Ammon's horn (tissue), 1 donor: ENCODE data around the gene DBH.
"Not testable (repeated sequence)": the region's sequence is repeated elsewhere in the genome, so short reads cannot be mapped to it uniquely, and the experiment has no call there.

Source experiments
- DNase-seq: peaks from one replicate; pipeline ENCODE4 v3.0.0-alpha.2; 2016; ENCODE audit warnings: low spot score

DBH gene

DNA sequence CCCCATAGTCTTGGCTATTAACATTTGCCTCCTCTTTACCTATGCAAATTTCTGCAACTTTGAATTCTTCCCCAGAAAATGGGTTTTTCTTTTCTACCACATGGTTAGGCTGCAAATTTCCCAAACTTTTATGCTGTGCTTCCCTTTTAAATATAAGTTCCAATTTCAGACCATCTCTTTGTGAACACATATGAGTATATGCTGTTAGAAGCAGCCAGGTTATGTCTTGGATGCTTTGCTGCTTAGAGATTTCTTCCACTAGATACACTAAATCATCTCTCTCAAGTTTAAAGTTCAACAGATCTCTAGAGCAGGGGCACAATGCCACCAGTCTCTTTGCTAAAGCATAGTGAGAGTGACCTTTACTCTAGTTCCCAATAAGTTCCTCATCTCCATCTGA lies 10.2 kb upstream of the DBH start:
- not testable (repeated sequence) for DNase-seq

DNA sequence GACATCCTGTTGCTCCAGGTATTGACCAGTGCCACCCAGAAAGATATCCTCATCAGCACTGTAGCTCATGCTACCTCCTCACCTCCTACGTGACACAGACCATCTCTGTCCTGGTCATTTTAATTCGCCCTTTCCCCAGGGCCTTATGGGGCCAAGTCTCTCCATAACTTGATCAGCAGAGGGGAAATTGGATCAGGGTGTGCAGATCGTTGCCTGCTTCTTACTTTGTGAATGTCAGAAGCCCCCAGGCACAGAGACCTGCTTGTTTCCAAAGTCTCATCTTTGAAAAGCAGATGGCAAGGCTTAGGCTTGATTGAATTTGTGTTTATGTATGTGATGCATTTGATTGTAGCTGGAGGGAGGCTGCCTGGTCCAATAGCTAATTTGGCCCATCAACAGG lies 8.8 kb upstream of the DBH start:
- DNase-seq: no peak

DNA sequence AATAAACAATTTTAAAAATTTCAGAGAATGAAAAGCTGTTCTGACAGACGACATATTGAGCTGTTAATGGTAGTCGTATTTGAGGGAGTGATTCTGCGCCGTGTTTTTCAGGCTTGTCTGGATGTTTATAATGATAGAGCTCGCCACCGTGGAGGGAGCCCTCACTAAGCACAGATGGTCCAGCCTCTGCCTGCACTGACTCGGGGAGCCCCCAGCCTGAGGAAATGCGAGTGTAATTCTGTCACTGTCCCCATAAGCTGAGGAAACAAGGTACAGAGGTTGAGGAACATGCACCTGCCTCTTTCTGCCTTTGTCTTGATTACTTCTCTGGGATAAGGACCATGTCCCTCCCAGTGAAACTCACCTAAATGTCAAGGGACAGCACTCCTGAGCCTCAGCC lies 7.4 kb upstream of the DBH start:
- DNase-seq: no peak

DNA sequence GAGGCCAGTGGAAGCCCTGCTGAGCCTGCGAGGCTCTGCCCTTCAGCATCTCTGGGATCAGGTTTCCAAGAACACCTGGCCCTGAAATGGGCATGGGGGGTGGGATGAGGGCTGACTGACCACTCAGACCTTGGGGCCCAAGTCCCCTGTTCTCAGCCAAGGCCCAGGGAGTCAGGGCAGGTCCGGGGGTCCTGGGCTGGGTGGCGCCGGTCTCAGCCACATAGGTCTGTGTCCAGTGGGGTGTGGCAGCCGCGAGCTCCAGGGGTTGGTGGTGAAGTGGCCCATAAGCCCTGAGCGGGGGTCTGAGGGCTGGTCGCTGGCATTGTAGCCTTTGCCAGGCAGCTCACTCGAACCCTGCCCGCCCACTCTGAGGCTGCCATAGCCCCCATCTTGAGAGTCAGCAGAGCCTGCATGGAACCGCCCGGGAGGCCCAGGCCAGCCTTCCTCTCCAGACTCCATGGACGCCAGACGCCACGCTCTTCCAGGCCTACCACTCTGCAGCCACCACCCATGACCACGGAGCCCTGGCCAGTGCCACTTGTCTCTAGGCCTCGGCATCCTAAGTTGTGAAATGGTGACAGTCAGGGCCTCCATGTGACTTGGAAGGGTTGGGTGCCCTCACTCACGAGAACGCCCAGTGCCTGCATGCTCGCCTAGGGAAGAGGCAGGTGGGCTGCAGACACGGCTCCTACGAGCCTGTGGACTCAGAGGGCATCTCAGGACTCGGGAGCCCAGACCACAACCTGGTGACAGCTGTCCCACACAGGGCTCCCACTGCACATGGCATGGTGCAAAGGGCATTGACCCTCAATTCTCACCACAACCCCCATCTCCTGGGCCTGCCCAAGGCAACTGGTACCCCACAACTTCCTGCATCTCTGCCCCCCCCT lies 6.7 kb upstream of the DBH start:
- DNase-seq: no peak

DNA sequence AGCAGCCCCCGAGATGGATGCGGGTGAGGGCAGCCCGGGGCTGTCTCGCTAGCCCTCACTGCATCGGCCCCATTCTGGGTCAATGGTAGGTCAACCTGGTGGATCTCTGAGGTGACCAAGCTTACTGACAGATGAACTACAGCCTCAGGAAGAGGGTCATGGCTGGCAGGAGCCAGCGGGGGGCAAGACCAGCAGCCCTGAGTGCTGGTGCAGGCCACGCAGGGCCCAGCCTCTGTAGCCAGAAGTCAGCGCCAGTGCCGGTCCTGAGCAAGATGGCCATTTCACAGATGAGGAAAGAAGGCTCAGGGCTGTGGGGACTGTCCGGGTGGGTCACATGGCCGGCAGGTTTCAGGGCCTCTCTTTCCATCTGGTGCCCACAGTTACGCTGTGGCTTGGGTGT lies 5.1 kb upstream of the DBH start:
- DNase-seq: no peak

DNA sequence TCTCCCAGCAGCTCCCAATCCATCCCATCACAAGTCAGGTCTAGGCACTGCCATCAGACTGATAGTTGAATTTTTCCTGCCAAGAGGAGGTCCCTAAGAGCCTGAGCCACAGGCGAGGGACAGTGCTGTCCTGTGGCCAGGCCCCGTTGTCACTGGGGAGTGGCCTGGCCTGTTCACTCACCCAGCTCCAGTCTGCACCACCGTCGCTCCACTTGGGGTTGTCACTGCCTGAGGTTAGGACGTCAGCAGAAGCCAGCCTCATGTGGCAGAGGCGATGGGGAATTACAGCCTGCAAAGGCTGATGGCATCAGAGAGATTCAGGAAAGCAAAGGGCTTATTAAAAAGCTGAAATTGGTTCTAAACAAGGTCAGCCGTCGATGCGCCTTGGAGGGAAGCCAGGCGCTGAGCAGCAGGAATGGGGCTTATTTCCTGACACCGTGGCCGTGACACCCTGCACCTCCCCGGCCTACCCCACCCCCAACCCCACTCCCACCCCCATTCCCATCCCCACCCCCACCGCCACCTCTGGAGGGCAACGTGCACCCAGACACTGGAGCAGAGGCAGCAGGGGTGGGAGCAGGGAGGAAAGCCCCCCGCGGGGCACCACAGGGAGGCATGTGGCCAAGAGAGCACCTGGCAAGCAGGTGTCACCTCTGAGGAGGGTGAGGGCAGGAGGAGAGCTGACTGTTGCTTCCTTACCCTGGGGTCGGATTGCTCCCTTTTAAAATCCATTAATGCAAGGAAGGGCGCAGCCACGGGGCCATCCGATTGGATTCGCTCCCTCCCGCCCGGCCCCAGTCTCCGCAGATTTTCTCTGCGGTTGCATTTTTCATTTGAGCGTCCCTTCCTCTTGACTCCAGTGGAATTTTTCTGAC lies 3.1 kb upstream of the DBH start:
- no peak for DNase-seq

DNA sequence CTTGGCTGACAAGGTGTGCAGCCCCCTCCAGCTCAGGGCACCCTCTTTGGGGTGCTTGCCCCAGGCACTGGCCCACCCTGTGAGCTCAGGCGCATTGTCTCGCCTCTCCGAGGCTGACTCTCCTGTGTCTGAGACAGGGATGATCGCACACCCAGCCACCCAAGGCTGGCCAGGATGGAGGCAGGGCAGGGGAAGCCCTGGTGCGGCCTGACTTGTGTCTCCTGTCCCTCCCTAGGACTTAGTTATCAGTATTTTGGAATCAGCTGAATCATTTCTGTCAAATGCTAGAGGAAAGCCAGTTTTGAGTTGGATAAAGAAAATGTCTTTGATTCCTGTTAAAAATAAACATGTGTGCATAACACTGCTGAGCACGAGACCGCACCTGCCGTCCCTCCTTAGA lies 2.5 kb upstream of the DBH start:
- no peak for DNase-seq

DNA sequence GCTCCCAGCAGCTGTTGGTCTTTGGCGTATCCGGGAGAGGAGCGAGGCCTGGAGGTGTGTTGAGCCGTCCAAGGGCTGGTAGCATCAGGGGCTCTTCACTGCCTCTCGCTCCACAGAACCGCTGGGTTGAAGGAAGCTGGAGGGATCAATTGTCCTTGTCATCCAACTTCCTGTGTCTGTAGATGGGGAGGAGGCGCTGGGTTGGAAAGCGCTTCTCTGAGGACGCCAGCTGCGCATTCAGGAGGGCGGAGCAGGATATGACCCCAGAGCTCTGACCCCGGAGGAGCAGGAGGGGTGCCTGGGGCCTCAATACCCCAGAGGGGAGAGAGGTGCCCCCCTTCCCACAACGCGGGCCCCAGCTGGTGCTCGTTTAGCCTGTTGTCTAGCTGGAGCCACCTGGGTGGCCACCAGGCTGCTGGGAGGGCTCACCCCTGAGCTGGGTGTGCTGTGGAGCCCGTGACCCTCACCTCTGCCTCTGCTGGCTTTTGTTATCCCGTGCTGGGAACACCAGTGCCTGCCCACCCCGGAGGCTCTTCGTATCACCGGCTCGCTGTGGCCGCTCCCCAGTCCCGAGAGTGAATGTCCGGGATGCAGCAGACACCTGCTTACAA lies 2.0 kb upstream of the DBH start:
- no peak for DNase-seq

DNA sequence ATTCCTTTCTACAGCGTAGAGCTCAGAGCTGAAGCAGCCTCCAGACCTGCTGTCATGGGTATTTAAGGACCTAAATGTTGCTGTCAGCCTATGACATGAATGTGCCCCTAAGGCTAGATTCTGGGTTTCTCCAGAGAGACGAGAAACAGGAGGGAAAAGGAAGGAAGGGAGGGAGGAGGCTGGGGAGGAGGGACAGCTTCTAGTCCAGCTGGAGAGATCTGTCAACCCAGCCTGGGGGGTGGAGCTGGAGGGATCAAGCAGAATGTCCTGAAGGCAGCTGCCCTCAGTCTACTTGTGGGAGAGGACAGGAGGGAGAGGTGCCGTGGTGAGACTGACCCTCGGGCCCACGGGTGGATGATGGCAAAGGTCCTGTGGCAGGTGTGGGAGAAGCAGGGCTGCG lies 1.1 kb upstream of the DBH start:
- DNase-seq: no peak

DNA sequence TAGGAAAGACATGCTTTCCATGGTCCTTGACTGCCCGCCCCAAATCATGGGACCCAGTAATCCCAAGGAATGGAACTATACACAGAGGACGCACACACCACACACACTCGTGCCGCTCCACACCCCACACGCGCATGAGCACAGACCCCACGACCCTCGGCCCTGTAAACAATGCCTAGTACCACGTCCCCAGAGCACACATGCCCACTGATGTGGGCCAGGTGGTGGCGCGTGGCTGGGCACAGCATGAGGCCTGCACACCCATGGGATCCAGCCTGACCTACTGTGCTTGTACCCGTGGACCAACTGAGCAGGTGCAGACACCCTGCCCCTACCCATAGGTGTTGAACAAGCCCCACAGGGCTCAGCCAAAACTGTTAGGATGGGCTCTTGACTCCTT lies 739 bp downstream of the DBH start:
- DNase-seq: no peak

DNA sequence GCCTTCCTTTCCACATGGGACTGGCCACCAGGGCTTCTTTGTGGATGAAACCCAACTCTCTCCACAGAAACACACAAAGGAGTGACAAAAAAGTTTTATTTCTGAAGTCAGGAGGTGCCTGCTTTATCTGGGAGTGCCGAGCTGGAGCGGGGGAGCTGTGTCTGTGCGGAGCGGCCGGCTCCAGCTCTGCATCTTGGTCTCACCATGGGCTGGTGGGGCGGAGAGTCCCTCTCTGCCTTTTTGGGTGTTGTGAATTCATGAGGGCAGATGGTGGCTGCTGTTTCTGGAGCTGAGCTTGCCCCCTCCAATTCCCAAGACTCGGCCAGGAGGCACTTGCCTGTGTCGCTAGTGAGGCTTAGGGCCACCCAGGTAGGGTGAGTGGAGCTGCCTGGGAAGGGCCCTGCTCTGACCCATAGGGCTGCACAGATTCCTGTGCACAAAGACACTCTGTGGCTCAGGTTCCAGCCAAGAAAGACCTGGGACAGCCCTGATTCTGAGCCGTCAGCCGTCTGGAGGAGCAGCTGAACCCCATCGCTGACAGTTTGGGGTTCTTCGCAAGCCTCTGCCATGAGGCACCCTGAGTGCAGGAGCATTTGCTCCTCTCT lies 1.4 kb downstream of the DBH start:
- DNase-seq: no peak

DNA sequence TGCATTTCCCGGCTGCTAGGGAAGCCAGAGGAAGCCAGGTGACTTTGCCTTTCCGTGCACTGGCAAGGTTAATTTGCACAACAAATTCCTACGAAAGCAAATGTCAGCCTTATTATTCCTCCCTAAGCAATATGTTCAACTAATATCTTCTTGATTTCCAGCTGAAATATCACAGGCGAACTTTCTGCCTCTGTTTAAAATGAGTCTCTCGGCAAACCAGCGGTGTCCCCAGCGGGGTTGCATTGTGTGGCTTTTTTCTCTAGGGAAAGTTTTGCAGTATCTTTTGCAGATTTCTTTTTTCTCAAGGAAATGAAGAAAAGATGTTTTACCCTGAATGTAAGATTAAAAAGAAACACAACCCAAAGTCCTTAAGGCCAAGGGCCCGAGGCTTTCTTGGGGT lies 1.9 kb downstream of the DBH start:
- no peak for DNase-seq

DNA sequence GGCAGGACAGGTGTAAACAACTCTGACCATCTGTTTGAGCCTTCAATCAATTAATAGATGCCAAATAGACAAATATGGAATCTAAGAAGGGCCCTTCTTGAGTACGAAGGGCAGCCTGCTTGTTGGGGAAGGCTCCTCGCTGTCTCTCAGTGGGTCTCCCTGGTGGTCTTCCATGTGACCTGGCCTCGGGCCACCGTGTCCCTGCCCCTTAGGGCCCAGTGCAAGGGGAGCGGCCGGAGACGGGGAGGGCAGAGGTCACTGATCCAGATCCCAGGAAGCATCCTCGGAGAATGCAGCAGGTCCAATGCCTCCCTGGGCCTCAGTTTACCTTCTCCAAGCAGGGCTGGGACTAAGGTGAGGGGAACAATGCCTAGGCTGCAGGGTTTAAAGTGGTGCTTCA lies 2.5 kb downstream of the DBH start:
- DNase-seq: no peak

DNA sequence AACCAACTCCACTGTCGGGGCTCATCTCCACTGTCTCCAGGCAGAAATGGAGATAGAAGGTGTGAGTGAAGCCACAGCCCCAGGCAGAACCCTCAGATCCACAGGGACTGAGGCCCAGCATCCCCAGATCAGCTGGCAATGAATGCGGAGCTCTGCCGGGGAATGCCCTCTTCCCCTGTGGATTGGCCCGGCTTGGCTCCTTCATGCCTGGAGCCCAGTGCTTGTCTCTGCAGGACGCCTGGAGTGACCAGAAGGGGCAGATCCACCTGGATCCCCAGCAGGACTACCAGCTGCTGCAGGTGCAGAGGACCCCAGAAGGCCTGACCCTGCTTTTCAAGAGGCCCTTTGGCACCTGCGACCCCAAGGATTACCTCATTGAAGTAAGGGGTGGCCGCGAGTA lies 3.5 kb downstream of the DBH start:
- DNase-seq: no peak

DNA sequence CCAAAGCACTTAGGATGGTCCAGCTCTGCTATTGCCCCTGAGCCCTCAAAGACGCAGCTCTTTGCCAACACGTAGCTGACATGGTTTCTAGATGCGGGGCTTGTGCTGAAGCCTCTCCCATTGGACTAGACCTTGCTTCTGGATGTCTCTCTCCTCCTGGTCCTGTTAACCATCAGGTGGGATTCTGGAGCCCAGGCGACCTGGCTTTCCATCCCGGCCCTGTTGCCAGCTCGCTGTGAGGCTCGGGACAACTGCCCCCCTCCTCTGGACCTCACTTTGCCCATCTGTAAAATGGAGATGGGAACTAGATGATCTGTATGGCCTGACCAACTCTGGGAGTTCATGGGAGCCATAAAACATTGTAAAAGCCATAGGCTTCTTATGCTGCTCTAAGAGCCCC lies 4.0 kb downstream of the DBH start:
- no peak for DNase-seq

DNA sequence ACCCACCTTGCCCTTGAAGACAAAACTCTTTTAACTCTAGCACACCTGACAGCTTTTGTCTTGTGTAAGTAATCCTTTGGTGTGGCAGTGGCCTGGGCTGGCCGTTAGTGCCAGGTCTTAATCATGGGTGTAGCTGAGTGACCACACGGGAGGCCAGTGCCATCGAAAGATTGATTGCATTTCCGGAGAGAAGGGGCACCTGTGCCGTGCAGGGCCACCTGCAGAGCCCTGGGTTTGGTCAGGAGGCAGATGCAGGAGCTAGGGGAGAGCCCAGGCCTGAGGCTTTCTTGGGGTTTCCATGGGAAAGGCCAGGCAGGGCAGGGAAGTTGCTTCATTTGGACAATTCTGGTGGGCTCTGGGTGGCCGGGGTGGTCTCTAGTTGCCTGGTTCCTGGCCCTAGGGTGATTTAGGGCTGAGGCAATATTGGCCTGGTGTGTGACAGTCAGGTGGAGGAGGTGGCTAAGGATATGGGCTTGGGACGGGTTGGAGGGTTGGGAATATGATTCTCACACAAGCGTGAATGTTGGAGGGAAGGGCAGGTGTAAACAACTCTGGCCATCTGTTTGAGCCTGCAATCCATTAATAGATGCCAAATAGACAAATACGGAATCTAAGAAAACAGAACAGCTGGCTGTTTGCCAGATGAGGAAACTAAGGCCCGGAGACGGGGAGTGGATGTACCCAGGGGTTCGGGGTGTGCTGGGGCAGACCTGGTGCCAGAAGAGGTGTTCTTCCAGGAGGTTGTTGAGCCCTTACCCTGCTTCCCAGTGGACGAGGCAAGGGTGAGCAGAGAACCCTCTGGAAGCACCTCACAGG lies 4.6 kb downstream of the DBH start:
- no peak for DNase-seq

DNA sequence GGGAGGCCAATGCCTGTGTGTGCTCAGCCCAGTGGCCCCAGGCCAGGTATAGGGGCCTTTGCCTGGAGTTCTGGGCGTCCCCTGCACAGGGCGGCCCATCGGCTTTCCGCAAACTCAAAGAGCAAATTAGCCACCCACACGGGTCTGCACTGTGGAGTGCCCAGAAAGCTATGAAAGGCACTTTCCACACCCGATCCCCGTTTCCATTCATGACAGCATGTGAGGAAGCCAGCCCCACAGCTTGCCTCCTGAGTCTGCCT lies 5.2 kb downstream of the DBH start:
- DNase-seq: no peak

DNA sequence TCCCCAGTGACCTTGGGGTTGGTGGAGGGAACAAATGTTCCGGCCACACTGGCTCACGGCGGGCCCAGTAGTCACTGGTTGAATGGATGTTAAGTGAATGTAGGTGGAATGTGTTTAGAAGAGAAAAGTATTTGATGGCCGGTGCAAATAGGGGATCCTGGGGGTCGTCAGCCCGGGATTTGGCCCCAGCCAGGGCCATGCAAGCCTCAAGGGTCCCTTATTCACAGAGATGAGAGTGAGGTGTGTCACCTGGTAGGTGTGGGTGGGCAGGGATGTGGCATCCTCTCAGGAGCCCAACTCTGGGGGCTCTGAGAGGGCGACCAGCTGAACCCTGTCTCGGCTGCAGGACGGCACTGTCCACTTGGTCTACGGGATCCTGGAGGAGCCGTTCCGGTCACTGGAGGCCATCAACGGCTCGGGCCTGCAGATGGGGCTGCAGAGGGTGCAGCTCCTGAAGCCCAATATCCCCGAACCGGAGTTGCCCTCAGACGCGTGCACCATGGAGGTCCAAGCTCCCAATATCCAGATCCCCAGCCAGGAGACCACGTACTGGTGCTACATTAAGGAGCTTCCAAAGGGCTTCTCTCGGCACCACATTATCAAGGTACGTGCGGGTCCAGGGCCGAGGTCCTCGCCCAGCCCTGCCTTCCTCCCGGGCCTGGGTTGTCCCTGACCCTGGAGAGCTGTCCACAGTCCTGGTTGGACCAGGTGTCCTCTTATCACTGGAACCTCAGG lies 5.9 kb downstream of the DBH start:
- DNase-seq: no peak

DNA sequence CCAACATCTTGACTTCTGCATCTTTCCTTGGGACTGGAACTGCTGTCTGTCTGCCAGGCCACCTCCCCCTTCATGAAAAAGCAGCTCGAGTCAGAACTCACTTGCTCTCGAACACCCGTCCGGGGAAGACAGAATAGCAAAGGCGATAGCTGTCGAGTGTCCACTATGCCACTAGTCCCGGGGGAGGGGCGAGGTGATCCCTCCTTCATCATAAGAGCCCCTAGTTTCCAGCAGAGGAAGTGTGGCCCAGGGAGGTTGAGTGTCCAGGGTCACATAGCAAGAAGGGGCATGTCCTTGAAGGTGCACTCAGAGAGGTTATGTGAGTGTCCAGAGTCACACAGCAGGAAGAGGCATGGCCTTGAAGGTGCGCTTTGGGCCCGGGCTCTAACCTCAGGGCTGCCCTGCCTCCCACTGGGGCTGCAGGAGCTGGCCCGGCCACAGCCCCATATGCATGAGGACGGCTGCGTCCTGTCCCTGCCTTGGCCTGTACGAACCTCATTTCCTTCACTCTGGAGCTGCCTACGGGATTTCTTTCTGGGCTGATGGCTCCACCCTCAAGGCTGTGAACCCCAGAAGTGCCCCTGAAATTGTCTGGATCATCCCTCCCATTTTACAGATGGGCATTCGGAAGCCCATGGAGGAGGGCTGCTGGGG lies 6.7 kb downstream of the DBH start:
- no peak for DNase-seq

DNA sequence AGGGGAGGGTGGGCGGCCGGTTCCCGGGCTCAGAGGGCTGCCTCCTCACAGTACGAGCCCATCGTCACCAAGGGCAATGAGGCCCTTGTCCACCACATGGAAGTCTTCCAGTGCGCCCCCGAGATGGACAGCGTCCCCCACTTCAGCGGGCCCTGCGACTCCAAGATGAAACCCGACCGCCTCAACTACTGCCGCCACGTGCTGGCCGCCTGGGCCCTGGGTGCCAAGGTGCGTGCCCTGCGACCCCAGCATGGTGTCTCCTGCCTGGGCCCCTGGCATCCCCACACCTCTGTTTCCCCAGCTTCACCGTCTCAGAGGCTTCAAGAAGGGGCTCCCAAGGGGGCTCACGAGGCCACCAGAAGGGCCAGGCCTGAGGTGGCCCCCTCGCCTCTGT lies 7.2 kb downstream of the DBH start:
- DNase-seq: no peak
